GM19328 (cell line): ENCODE data around the gene SMIM20.

ENCODE experiments used
- ATAC-seq: cut with Tn5 transposase; IDR thresholded peaks from one replicate; pipeline ENCODE4 v1.9.1; 2021; ENCODE audit warnings: mild to moderate bottlenecking, moderate library complexity; ENCODE audit not compliant: unreplicated experiment

The SMIM20 gene

GRCh38 chr4:25951390-25951952 lies 37.5 kb downstream of the SMIM20 start:
- no peak for ATAC-seq

- no peak for ATAC-seq
These were observed 39.7 kb downstream of the SMIM20 start for GRCh38 chr4:25953740-25954139.

GRCh38 chr4:25954293-25954904 lies 40.4 kb downstream of the SMIM20 start:
- no peak for ATAC-seq

- no peak for ATAC-seq
These were observed 41.7 kb downstream of the SMIM20 start for GRCh38 chr4:25955705-25956104.

GRCh38 chr4:25956260-25956659 lies 42.2 kb downstream of the SMIM20 start:
- ATAC-seq: no peak

GRCh38 chr4:25958110-25958509 lies 44.1 kb downstream of the SMIM20 start:
- ATAC-seq: no peak

GRCh38 chr4:25962393-25962792 lies 48.4 kb downstream of the SMIM20 start:
- ATAC-seq: no peak

GRCh38 chr4:25965629-25966028 lies 51.6 kb downstream of the SMIM20 start:
- no peak for ATAC-seq

- ATAC-seq: no peak
These were observed 52.2 kb downstream of the SMIM20 start for GRCh38 chr4:25966171-25966570.

GRCh38 chr4:25969374-25970155 lies 55.5 kb downstream of the SMIM20 start:
- no peak for ATAC-seq

- no peak for ATAC-seq
These were observed 56.2 kb downstream of the SMIM20 start for GRCh38 chr4:25970226-25970675.

GRCh38 chr4:25970691-25971432 lies 56.8 kb downstream of the SMIM20 start:
- ATAC-seq: no peak

- no peak for ATAC-seq
These were observed 58.3 kb downstream of the SMIM20 start for GRCh38 chr4:25972366-25972765.

GRCh38 chr4:25972984-25973745 lies 59.1 kb downstream of the SMIM20 start:
- no peak for ATAC-seq

- no peak for ATAC-seq
These were observed 62.8 kb downstream of the SMIM20 start for GRCh38 chr4:25976780-25977179.

GRCh38 chr4:25977397-25978170 lies 63.6 kb downstream of the SMIM20 start:
- no peak for ATAC-seq

- no peak for ATAC-seq
These were observed 64.3 kb downstream of the SMIM20 start for GRCh38 chr4:25978327-25978726.
